H1 (cell line): Measurements from ENCODE around the gene HP1BP3. TPM values are rescaled to one million over a fixed set of nuclear protein-coding genes. Genes with fewer than 3 reads are reported as not detected.

ENCODE experiments used
- FOSL1 ChIP-seq: IDR thresholded peaks from 2 replicates; pipeline ENCODE4 v1.6.1; 2011; ENCODE audit warnings: mild to moderate bottlenecking, low read depth, low read length, moderate library complexity; ENCODE audit not compliant: insufficient read depth
- TBP ChIP-seq: IDR thresholded peaks from 2 replicates; pipeline ENCODE4 v1.6.1; 2011; ENCODE audit warnings: low read depth, low read length, improper control_type of control experiment
- polyA plus RNA-seq, 7 experiments: library from polyadenylated mRNA; depleted of rRNA in 3 of 7; stranded (reverse) in 5 of 7; unstranded in 2 of 7; fragments of >200 nt in 5 of 7; fragments of 200-250 nt in 2 of 7; gene quantifications; 1 replicate in 5 of 7; 2 replicates in 1 of 7; 4 replicates in 1 of 7; pipeline versions ENCODE4 v1.2.1 to v1.2.3, GENCODE V29; 2011 to 2013; ENCODE audit warnings: missing spikeins in 2 of 7, mixed read lengths in 2 of 7
- total RNA-seq: library from RNA; stranded (reverse); fragmentation: NEBNext Ultra II Directional; extraction: Animal tissue kit (Norgen Biotek cat#: 25700); gene quantifications from 2 replicates; pipeline ENCODE4 v1.2.1, GENCODE V29; 2021

Gene HP1BP3
- total and polyA plus RNA-seq, 2 of the 8 experiments (the other 6 are each of a cell fraction or from before 2014, with no cell fraction given): 47.4 to 125 TPM

- TF ChIP-seq FOSL1 (no peak), TBP (no peak)
Measured at GRCh38 chr1:20709868-20710267, 77.2 kb downstream of the HP1BP3 start (continued).
